Neural progenitor cell (in vitro differentiated cells): ENCODE results near the gene RNF4. TPM values are rescaled to one million over a fixed set of nuclear protein-coding genes. Genes with fewer than 3 reads are reported as not detected.
"Not testable (repeated sequence)": the region's sequence is repeated elsewhere in the genome, so short reads cannot be mapped to it uniquely, and the experiment has no call there.

Experiments
- DNase-seq: peaks from one replicate; pipeline ENCODE4 v3.0.0-alpha.2; 2016; ENCODE audit warnings: low spot score
- H2AFZ ChIP-seq: fragments of 200-600 bp; sonication (generic); replicated peaks from 2 replicates; pipeline ENCODE4 v1.6.1; 2016; ENCODE audit warnings: antibody characterized with exemption
- H3F3A ChIP-seq: fragments of 200-600 bp; sonication (generic); 2 replicates; pipeline ENCODE4 v1.6.1; 2016; ENCODE audit warnings: antibody characterized with exemption, low read depth
- H3K27ac ChIP-seq: fragments of 200-600 bp; sonication (generic); 2 replicates; pipeline ENCODE4 v1.5.1; 2016; ENCODE audit warnings: mild to moderate bottlenecking
- H3K27me3 ChIP-seq: fragments of 200-600 bp; sonication (generic); 2 replicates; pipeline ENCODE4 v1.6.1; 2016; ENCODE audit warnings: mild to moderate bottlenecking, moderate library complexity
- H3K36me3 ChIP-seq: fragments of 200-600 bp; sonication (generic); 2 replicates; pipeline ENCODE4 v1.5.1; 2016
- H3K4me1 ChIP-seq: fragments of 200-600 bp; sonication (generic); 2 replicates; pipeline ENCODE4 v1.6.1; 2016; ENCODE audit warnings: mixed run types
- H3K4me2 ChIP-seq: fragments of 200-600 bp; sonication (generic); 2 replicates; pipeline ENCODE4 v1.6.1; 2016
- H3K4me3 ChIP-seq: fragments of 200-600 bp; sonication (generic); 2 replicates; pipeline ENCODE4 v1.5.1; 2016
- H3K79me2 ChIP-seq: fragments of 200-600 bp; sonication (generic); 2 replicates; pipeline ENCODE4 v1.6.1; 2016; ENCODE audit warnings: low read depth
- H3K9ac ChIP-seq: fragments of 200-600 bp; sonication (generic); 2 replicates; pipeline ENCODE4 v1.6.1; 2016
- H3K9me3 ChIP-seq: fragments of 200-600 bp; sonication (generic); 2 replicates; pipeline ENCODE4 v1.5.1; 2016; ENCODE audit warnings: low read depth
- H4K20me1 ChIP-seq: fragments of 200-600 bp; sonication (generic); 2 replicates; pipeline ENCODE4 v1.6.1; 2016; ENCODE audit warnings: low read depth
- H3K27ac Mint-ChIP-seq: 3 replicates; pipeline ENCODE4 v1.8.0; 2021; ENCODE audit warnings: mixed read lengths
- H3K27me3 Mint-ChIP-seq: 2 replicates; pipeline ENCODE4 v1.8.0; 2022; ENCODE audit warnings: low read depth, mild to moderate bottlenecking, inconsistent platforms, moderate library complexity, mixed read lengths; ENCODE audit not compliant: insufficient read depth
- H3K36me3 Mint-ChIP-seq: 3 replicates; pipeline ENCODE4 v1.8.0; 2021; ENCODE audit warnings: mixed read lengths
- H3K4me1 Mint-ChIP-seq: 3 replicates; pipeline ENCODE4 v1.8.0; 2021; ENCODE audit warnings: mixed read lengths
- H3K4me3 Mint-ChIP-seq: 3 replicates; pipeline ENCODE4 v1.8.0; 2021; ENCODE audit warnings: mild to moderate bottlenecking, moderate library complexity, mixed read lengths
- H3K9me3 Mint-ChIP-seq: 3 replicates; pipeline ENCODE4 v1.8.0; 2020; ENCODE audit warnings: mixed read lengths
- CTCF ChIP-seq: fragments of 200-600 bp; sonication (generic); IDR thresholded peaks from 2 replicates; pipeline ENCODE4 v1.5.1; 2017; ENCODE audit warnings: antibody characterized with exemption, mild to moderate bottlenecking
- EZH2 ChIP-seq: fragments of 200-600 bp; sonication (generic); IDR thresholded peaks from 2 replicates; pipeline ENCODE4 v1.6.1; 2017; ENCODE audit warnings: antibody characterized with exemption, mild to moderate bottlenecking, moderate library complexity
- EZH2phosphoT487 ChIP-seq: fragments of 200-600 bp; sonication (generic); IDR thresholded peaks from 2 replicates; pipeline ENCODE4 v1.6.1; 2017; ENCODE audit warnings: antibody characterized with exemption
- total RNA-seq: library from RNA; depleted of rRNA; stranded (reverse); fragments of >200 nt; gene quantifications from 2 replicates; pipeline ENCODE4 v1.2.3, GENCODE V29; 2015; ENCODE audit warnings: low replicate concordance

Gene RNF4
- total RNA-seq, 1 donor from 2014 or later, result 73.8 TPM

DNA sequence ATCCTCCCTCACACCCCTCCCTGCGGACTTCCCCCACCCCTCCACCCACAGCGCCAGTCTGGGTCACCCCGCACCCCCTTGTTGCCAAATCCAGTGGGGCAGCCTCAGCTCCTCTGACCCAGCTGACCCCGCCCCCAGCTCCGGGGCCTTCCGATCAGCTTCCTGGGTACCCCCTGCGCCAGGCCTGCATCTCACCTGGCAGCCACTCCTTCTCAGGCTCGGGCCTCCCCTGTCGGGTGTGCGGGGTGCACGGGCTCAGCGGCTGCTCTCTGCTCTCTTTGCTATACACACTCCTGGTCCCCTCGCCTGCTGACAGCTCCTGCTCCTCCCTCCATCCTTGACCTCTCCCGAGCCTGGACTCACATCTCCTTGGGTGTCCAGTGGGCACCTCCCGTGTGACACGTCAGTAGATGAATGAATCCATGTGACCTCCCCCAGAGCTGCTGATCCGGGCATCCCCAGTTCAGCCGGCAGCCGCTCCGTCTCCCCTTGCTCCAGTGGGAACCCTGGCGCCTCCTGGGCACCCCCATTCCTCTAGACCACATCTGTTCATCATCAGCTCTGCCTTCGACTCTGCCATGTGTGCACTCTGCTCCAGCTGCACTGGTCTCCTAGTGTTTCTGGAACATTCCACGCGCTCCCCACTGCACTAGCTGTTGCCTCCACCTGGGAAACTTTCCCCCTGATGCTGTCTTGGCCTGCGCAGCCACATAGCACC, 40.3 kb upstream of the RNF4 start:
- peaks cover 5% of the 10 kb centered on the region for H3K4me1 Mint-ChIP-seq
- no peaks in the 10 kb centered on the region for H3K9me3 Mint-ChIP-seq
- H3K36me3 ChIP-seq, result no peaks in the 10 kb centered on the region
- TF ChIP-seq EZH2phosphoT487, result no peak
- TF ChIP-seq CTCF, result no peak
- no peak for TF ChIP-seq EZH2
- no peak overlapping the region for H3K27ac ChIP-seq
- H3K4me3 ChIP-seq, result no peak overlapping the region
- peaks cover 11% of the 10 kb centered on the region for H3K27me3 Mint-ChIP-seq
- H3K79me2 ChIP-seq, result no peaks in the 10 kb centered on the region
- H3K4me2 ChIP-seq, result no peak overlapping the region
- no peaks in the 10 kb centered on the region for H3K9me3 ChIP-seq
- H3F3A ChIP-seq, result no peaks in the 10 kb centered on the region
- peak overlapping the region; percentile 52 for H3K4me3 Mint-ChIP-seq
- H3K36me3 Mint-ChIP-seq, result no peaks in the 10 kb centered on the region
- no peak overlapping the region for H2AFZ ChIP-seq
- no peak for DNase-seq
- no peaks in the 10 kb centered on the region for H4K20me1 ChIP-seq
- H3K4me1 ChIP-seq, result no peaks in the 10 kb centered on the region
- no peaks in the 10 kb centered on the region for H3K27me3 ChIP-seq
- peak overlapping the region; percentile 13 for H3K27ac Mint-ChIP-seq
- H3K9ac ChIP-seq, result no peak overlapping the region

- not testable (repeated sequence) for H3K36me3 Mint-ChIP-seq, H3K27me3 Mint-ChIP-seq, H3K4me3 ChIP-seq, H3K4me3 Mint-ChIP-seq, H2AFZ ChIP-seq, H3K4me2 ChIP-seq, DNase-seq, H3K4me1 Mint-ChIP-seq, H3K4me1 ChIP-seq, H3K79me2 ChIP-seq, H4K20me1 ChIP-seq, H3K9me3 ChIP-seq, H3K27ac Mint-ChIP-seq, H3K36me3 ChIP-seq, H3K27ac ChIP-seq, H3K9me3 Mint-ChIP-seq, H3F3A ChIP-seq, H3K27me3 ChIP-seq, H3K9ac ChIP-seq
These were observed 38.8 kb upstream of the RNF4 start for GRCh38 chr4:2429945-2430757.

DNA sequence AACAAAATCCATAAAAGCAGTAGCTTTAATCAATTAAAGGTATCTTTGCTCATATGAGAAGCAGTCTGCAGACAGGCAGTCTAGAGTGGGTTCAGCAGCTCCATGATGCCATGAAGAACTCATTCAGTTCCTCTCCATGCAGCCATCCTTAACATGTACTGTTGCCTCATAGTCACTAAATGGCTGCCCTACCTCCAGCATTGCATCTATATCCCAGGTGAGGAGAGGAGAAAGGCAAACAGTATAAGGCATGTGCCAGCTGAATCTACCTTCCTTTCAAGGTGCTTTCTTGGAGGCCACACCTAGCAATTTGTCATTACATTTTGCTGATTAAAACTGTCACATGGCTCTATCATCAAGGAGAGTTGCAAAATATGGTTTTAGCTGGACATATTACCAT, 36.9 kb upstream of the RNF4 start:
- Mint-ChIP-seq H3K27ac (no peak overlapping the region), H3K4me1 (peaks cover 5% of the 10 kb centered on the region), H3K27me3 (peaks cover 9% of the 10 kb centered on the region), H3K36me3 (no peaks in the 10 kb centered on the region), H3K9me3 (no peaks in the 10 kb centered on the region), H3K4me3 (no peak overlapping the region)
- Histone ChIP-seq H3K4me3 (no peak overlapping the region), H3K27ac (no peak overlapping the region), H2AFZ (no peak overlapping the region), H3K36me3 (no peaks in the 10 kb centered on the region), H3F3A (no peaks in the 10 kb centered on the region), H3K79me2 (no peaks in the 10 kb centered on the region), H3K9me3 (no peaks in the 10 kb centered on the region), H3K27me3 (no peaks in the 10 kb centered on the region), H3K4me2 (no peak overlapping the region), H3K4me1 (peaks cover 4% of the 10 kb centered on the region), H4K20me1 (no peaks in the 10 kb centered on the region), H3K9ac (no peak overlapping the region)
- DNase-seq, result no peak
- TF ChIP-seq CTCF (no peak), EZH2 (no peak), EZH2phosphoT487 (no peak)

DNA sequence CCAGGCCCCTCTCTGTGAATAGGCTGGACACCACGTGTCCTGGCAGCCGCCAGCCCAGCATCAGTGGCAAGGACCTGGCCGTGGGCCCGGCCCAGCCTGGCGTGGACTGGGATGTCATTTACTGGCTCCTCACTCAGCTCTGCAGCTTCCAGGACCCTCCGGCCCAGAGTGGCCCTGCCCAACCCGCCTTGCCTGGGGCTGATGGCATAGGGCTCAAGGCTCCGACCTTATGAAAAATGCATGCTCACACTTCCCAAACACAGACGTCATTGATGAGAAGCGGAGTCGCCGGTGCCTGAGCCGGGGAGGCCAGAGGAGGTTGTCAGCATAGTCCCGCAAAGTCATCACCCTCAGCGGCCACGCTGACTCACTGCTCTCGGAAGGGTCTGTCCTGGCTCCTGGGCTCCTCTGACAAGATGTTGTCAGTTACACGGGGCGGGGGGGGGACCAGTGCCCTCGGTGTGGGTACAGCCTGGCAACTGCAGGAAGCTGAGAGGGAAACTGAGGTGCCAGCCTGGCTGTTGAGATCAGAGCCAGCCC, 35.8 kb upstream of the RNF4 start:
- no peak overlapping the region for H2AFZ ChIP-seq

More for the DNA sequence above, 35.8 kb upstream of the RNF4 start:
- no peak for DNase-seq
- no peaks in the 10 kb centered on the region for H3K36me3 ChIP-seq
- no peak overlapping the region for H3K4me2 ChIP-seq
- peaks cover 5% of the 10 kb centered on the region for H3K4me1 Mint-ChIP-seq
- no peak overlapping the region for H3K4me3 ChIP-seq
- peaks cover 9% of the 10 kb centered on the region for H3K27me3 Mint-ChIP-seq
- peaks cover 4% of the 10 kb centered on the region for H3K4me1 ChIP-seq
- H3K9me3 Mint-ChIP-seq, result no peaks in the 10 kb centered on the region
- H3F3A ChIP-seq, result no peaks in the 10 kb centered on the region
- H3K9me3 ChIP-seq, result no peaks in the 10 kb centered on the region
- no peak overlapping the region for H3K27ac ChIP-seq
- no peak overlapping the region for H3K9ac ChIP-seq
- H3K27ac Mint-ChIP-seq, result no peak overlapping the region
- H3K4me3 Mint-ChIP-seq, result no peak overlapping the region
- H3K27me3 ChIP-seq, result no peaks in the 10 kb centered on the region
- no peaks in the 10 kb centered on the region for H3K79me2 ChIP-seq
- no peaks in the 10 kb centered on the region for H3K36me3 Mint-ChIP-seq
- TF ChIP-seq CTCF, result no peak
- TF ChIP-seq EZH2phosphoT487, result no peak
- no peak for TF ChIP-seq EZH2
- H4K20me1 ChIP-seq, result no peaks in the 10 kb centered on the region
